ENCODE data around the gene INPP1.

INPP1 gene

DNA sequence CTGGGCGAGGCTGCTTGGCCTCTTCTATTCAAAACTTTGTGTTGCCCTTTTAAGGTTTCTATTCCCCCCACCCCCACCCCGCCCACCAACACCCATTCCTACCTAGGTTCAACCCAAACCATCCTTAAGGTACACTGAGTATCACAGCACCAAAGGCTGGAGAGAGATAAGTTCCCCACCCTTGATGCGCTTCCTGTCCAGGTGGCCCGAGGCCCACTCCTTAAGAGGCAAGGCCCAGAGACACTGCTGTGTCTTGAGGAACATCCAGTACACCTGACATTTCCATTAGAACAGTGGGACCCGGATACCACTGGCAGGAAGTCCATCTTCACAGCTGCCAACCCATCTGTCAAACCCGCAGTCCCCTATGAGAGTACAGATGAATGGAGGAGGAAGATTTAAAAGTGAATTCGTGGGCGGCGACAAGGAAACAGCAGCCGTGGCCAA lies 277 bp upstream of the INPP1 start:
- peak overlapping the region; percentile 74 for H2AFZ ChIP-seq (ENCODE audit: low read length)
- H4K20me1 ChIP-seq (ENCODE audit: insufficient read depth, low read length, poor library complexity, severe bottlenecking): no peaks in the 10 kb centered on the region
- no peaks in the 10 kb centered on the region for H3K9me3 ChIP-seq (ENCODE audit: insufficient read depth, low read depth, low read length)
- peaks cover 16% of the 10 kb centered on the region for H3K4me1 ChIP-seq (ENCODE audit: insufficient read depth, low read length, poor library complexity, severe bottlenecking)
- H3K4me3 ChIP-seq (ENCODE audit: low read length, poor library complexity, severe bottlenecking): peak overlapping the region; percentile 83
- H3K9ac ChIP-seq (ENCODE audit: low read depth, low read length, poor library complexity, severe bottlenecking): peak overlapping the region; percentile 68
- no peaks in the 10 kb centered on the region; the same call in 1 of the 2 replicates for H3K79me2 ChIP-seq (ENCODE audit: insufficient read depth, low read length)
- no peaks in the 10 kb centered on the region for H3K9me2 ChIP-seq (replicated peaks; ENCODE audit: low read depth, low read length)
- peaks cover 12% of the 10 kb centered on the region; the same call in 1 of the 2 replicates for H3F3A ChIP-seq (ENCODE audit: low read depth)
- H3K4me2 ChIP-seq (ENCODE audit: low read depth, low read length, poor library complexity, severe bottlenecking): peak overlapping the region; percentile 85
- H3K36me3 ChIP-seq (ENCODE audit: insufficient read depth, low read length): no peaks in the 10 kb centered on the region
- TF ChIP-seq, protein P1, sequence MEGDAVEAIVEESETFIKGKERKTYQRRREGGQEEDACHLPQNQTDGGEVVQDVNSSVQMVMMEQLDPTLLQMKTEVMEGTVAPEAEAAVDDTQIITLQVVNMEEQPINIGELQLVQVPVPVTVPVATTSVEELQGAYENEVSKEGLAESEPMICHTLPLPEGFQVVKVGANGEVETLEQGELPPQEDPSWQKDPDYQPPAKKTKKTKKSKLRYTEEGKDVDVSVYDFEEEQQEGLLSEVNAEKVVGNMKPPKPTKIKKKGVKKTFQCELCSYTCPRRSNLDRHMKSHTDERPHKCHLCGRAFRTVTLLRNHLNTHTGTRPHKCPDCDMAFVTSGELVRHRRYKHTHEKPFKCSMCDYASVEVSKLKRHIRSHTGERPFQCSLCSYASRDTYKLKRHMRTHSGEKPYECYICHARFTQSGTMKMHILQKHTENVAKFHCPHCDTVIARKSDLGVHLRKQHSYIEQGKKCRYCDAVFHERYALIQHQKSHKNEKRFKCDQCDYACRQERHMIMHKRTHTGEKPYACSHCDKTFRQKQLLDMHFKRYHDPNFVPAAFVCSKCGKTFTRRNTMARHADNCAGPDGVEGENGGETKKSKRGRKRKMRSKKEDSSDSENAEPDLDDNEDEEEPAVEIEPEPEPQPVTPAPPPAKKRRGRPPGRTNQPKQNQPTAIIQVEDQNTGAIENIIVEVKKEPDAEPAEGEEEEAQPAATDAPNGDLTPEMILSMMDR (conservative IDR thresholded peaks at IDR 0.05; ENCODE audit: low read length): no peak
- no peak for TF ChIP-seq EZH2phosphoT487 (IDR thresholded peaks at IDR 0.05; ENCODE audit: borderline replicate concordance)
- H3K27me3 ChIP-seq (ENCODE audit: insufficient read depth, low read length, poor library complexity, severe bottlenecking): no peaks in the 10 kb centered on the region

DNA sequence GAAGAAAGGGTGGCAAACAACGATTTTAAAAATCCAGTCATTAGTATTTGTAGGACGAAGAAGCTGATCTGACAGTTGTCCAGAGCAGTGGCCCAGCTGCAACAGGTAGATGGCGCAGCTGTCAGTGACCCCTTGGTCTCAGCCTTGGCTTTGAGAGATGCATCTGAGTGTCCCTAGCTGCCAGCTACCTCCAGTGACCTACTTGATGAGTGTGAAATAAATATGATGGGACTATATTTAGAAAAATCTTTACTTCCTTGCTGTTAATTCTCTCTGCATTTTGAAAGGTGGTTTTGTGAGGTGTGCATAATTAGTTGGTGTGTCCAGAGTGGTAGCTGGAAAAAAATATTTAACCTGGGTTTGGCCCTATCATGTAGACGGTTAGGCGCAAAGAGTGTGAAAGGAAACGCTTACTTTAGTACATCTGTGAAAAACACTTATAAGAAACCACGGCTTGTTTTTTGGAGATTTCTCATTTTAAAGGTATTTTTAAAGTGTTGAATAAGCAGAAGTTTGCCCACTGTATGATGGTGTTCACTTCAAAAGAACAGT lies 963 bp downstream of the INPP1 start:
- Histone ChIP-seq H3K9ac (ENCODE audit: low read depth, low read length, poor library complexity, severe bottlenecking) (peak overlapping the region; percentile 68), H3K4me2 (ENCODE audit: low read depth, low read length, poor library complexity, severe bottlenecking) (peak overlapping the region; percentile 85), H3K9me2 (replicated peaks; ENCODE audit: low read depth, low read length) (no peaks in the 10 kb centered on the region), H4K20me1 (ENCODE audit: insufficient read depth, low read length, poor library complexity, severe bottlenecking) (no peaks in the 10 kb centered on the region), H2AFZ (ENCODE audit: low read length) (peak overlapping the region; percentile 74), H3F3A (ENCODE audit: low read depth) (peaks cover 10% of the 10 kb centered on the region; the same call in 1 of the 2 replicates), H3K4me1 (ENCODE audit: insufficient read depth, low read length, poor library complexity, severe bottlenecking) (peaks cover 16% of the 10 kb centered on the region), H3K79me2 (ENCODE audit: insufficient read depth, low read length) (no peaks in the 10 kb centered on the region; the same call in 1 of the 2 replicates), H3K4me3 (ENCODE audit: low read length, poor library complexity, severe bottlenecking) (peak overlapping the region; percentile 83), H3K9me3 (ENCODE audit: insufficient read depth, low read depth, low read length) (no peaks in the 10 kb centered on the region), H3K27me3 (ENCODE audit: insufficient read depth, low read length, poor library complexity, severe bottlenecking) (no peaks in the 10 kb centered on the region), H3K36me3 (ENCODE audit: insufficient read depth, low read length) (no peaks in the 10 kb centered on the region)
- TF ChIP-seq, protein P1 (conservative IDR thresholded peaks at IDR 0.05; ENCODE audit: low read length): peak; percentile 59
- TF ChIP-seq EZH2phosphoT487 (IDR thresholded peaks at IDR 0.05; ENCODE audit: borderline replicate concordance): no peak

DNA sequence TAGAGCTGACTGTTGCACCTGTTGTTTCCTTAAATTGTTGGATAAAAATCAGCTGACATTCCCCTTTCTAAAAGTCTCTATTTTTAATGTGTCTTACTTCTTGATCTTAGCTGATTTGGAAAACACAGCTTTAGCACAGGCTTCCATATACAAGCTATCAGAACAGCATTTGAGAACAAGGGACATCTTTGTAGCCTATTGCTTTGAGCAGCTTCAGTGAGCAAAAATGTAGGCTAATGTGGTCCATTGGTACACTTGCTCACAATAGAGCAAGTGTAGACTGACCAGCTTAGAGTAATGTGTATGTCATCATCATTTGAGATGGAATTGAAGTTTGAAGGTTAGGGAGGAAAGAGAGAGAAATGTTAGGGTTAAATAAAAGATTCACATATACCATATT lies 7.0 kb downstream of the INPP1 start:
- Histone ChIP-seq H3K4me1 (ENCODE audit: insufficient read depth, low read length, poor library complexity, severe bottlenecking) (peaks cover 8% of the 10 kb centered on the region), H3K9me3 (ENCODE audit: insufficient read depth, low read depth, low read length) (no peaks in the 10 kb centered on the region), H3K4me3 (ENCODE audit: low read length, poor library complexity, severe bottlenecking) (no peak overlapping the region), H3K36me3 (ENCODE audit: insufficient read depth, low read length) (no peaks in the 10 kb centered on the region), H3K9me2 (replicated peaks; ENCODE audit: low read depth, low read length) (no peaks in the 10 kb centered on the region), H3K27me3 (ENCODE audit: insufficient read depth, low read length, poor library complexity, severe bottlenecking) (no peaks in the 10 kb centered on the region), H3F3A (ENCODE audit: low read depth) (no peaks in the 10 kb centered on the region), H4K20me1 (ENCODE audit: insufficient read depth, low read length, poor library complexity, severe bottlenecking) (no peaks in the 10 kb centered on the region), H2AFZ (ENCODE audit: low read length) (no peak overlapping the region), H3K79me2 (ENCODE audit: insufficient read depth, low read length) (no peaks in the 10 kb centered on the region; the same call in 1 of the 2 replicates), H3K4me2 (ENCODE audit: low read depth, low read length, poor library complexity, severe bottlenecking) (no peak overlapping the region), H3K9ac (ENCODE audit: low read depth, low read length, poor library complexity, severe bottlenecking) (no peak overlapping the region)
- TF ChIP-seq, protein P1 (conservative IDR thresholded peaks at IDR 0.05; ENCODE audit: low read length): no peak
- no peak for TF ChIP-seq EZH2phosphoT487 (IDR thresholded peaks at IDR 0.05; ENCODE audit: borderline replicate concordance)

All from Loucy (cell line).